ENCODE measurements around the gene PCBP4. TPM values are rescaled to one million over a fixed set of nuclear protein-coding genes. Genes with fewer than 3 reads are reported as not detected.
A peak's percentile ranks its signal among the peaks of the same experiment; 100 is the strongest.

The PCBP4 gene
- total RNA-seq, 1 donor from 2014 or later, result 73.0 TPM

GRCh38 chr3:51974277-51974962, 7.2 kb upstream of the PCBP4 start:
- no peaks in the 10 kb centered on the region for H3K27me3 ChIP-seq (ENCODE audit: low read depth)
- H3K36me3 ChIP-seq, result no peaks in the 10 kb centered on the region
- DNase-seq, result no peak
- no peaks in the 10 kb centered on the region for H3K9me3 ChIP-seq (replicated peaks)
- peak overlapping the region; percentile 99 for H3K27ac ChIP-seq (replicated peaks)
- peak; percentile 36 for TF ChIP-seq CTCF (IDR thresholded peaks at IDR 0.05; ENCODE audit: borderline replicate concordance)
- intact Hi-C loops (cut with micrococcal nuclease), result no loop called here
- peaks cover 62% of the 10 kb centered on the region for H3K4me1 ChIP-seq
- H3K4me3 ChIP-seq, result peak overlapping the region; percentile 87

GRCh38 chr3:51971350-51971749, 4.1 kb upstream of the PCBP4 start:
- Histone ChIP-seq H3K36me3 (no peaks in the 10 kb centered on the region), H3K27me3 (ENCODE audit: low read depth) (no peaks in the 10 kb centered on the region), H3K27ac (replicated peaks) (peak overlapping the region; percentile 6), H3K9me3 (replicated peaks) (no peaks in the 10 kb centered on the region), H3K4me3 (no peak overlapping the region), H3K4me1 (peaks cover 85% of the 10 kb centered on the region)
- no peak for TF ChIP-seq CTCF (IDR thresholded peaks at IDR 0.05; ENCODE audit: borderline replicate concordance)
- intact Hi-C loops (cut with micrococcal nuclease), result no loop called here
- no peak for DNase-seq

- intact Hi-C loops (cut with micrococcal nuclease), result no loop called here
- H3K4me1 ChIP-seq, result peaks cover 85% of the 10 kb centered on the region
Observed at GRCh38 chr3:51970606-51971300, 3.5 kb upstream of the PCBP4 start.

GRCh38 chr3:51969841-51970240, 2.6 kb upstream of the PCBP4 start:
- Histone ChIP-seq H3K4me1 (peaks cover 85% of the 10 kb centered on the region), H3K9me3 (replicated peaks) (no peaks in the 10 kb centered on the region), H3K4me3 (no peak overlapping the region), H3K36me3 (no peaks in the 10 kb centered on the region), H3K27ac (replicated peaks) (peak overlapping the region; percentile 27), H3K27me3 (ENCODE audit: low read depth) (no peaks in the 10 kb centered on the region)
- intact Hi-C loops (cut with micrococcal nuclease), result no loop called here
- no peak for DNase-seq
- no peak for TF ChIP-seq CTCF (IDR thresholded peaks at IDR 0.05; ENCODE audit: borderline replicate concordance)

More at GRCh38 chr3:51970606-51971300, 3.5 kb upstream of the PCBP4 start:
- Histone ChIP-seq H3K27ac (replicated peaks) (peak overlapping the region; percentile 27), H3K9me3 (replicated peaks) (no peaks in the 10 kb centered on the region), H3K4me3 (no peak overlapping the region), H3K27me3 (ENCODE audit: low read depth) (no peaks in the 10 kb centered on the region), H3K36me3 (no peaks in the 10 kb centered on the region)
- no peak for TF ChIP-seq CTCF (IDR thresholded peaks at IDR 0.05; ENCODE audit: borderline replicate concordance)
- DNase-seq, result no peak

GRCh38 chr3:51968883-51969678, 1.8 kb upstream of the PCBP4 start:
- peak overlapping the region; percentile 98 for H3K27ac ChIP-seq (replicated peaks)
- intact Hi-C loops (cut with micrococcal nuclease), result no loop called here
- no peak overlapping the region for H3K4me3 ChIP-seq
- H3K36me3 ChIP-seq, result no peaks in the 10 kb centered on the region
- TF ChIP-seq CTCF (IDR thresholded peaks at IDR 0.05; ENCODE audit: borderline replicate concordance), result no peak
- no peaks in the 10 kb centered on the region for H3K27me3 ChIP-seq (ENCODE audit: low read depth)
- H3K4me1 ChIP-seq, result peaks cover 85% of the 10 kb centered on the region
- DNase-seq, result no peak
- H3K9me3 ChIP-seq (replicated peaks), result no peaks in the 10 kb centered on the region
